Peyer's patch (tissue), 4 donors: ENCODE data around the gene CXCL16.

Experiments used
- CTCF ChIP-seq, 6 experiments: fragments of 450-650 bp in 4 of 6; fragments of 200-600 bp in 2 of 6; sonication (generic) in 1 of 6; IDR thresholded peaks; one replicate each; pipeline ENCODE4 v1.5.1; 2017 to 2019; ENCODE audit warnings: antibody characterized with exemption in 6 of 6, mild to moderate bottlenecking in 3 of 6, moderate library complexity in 1 of 6
- POLR2A ChIP-seq, 2 donors: fragments of 450-650 bp; IDR thresholded peaks; one replicate each; pipeline ENCODE4 v1.5.1; 2017; ENCODE audit warnings: antibody characterized with exemption in 2 of 2, mild to moderate bottlenecking in 2 of 2, moderate library complexity in 2 of 2

GRCh38 chr17:4771519-4772234 is 31.9 kb upstream of the CXCL16 start, which contains the start of gene TM4SF5:
- peak in 1 of 6 experiments; percentile 8 for TF ChIP-seq CTCF (IDR thresholded peaks at IDR 0.05)
- peak; percentile 45 to 78 for TF ChIP-seq POLR2A (IDR thresholded peaks at IDR 0.05)
